HCT116 (cell line): ENCODE data around the gene CCDC63. TPM values are rescaled to one million over a fixed set of nuclear protein-coding genes. Genes with fewer than 3 reads are reported as not detected.

ENCODE experiments used
- ATAC-seq: fragments of 200-7000 bp; cut with Tn5 transposase; 2 replicates; pipeline ENCODE4 v1.9.1; 2020; ENCODE audit warnings: mild to moderate bottlenecking, moderate library complexity
- BruUV-seq: library from RNA; stranded (reverse); fragments of 400-500 nt; replicated peaks from 2 replicates; lab custom pipeline; 2021; lab: Mats Ljungman, UMichigan
- CTCF ChIA-PET: fragments of 300-600 bp; sonication (Branson Sonifier 250); formaldehyde crosslinking; loops from one replicate; lab custom pipeline; 2021; ENCODE audit warnings: antibody characterized with exemption; lab: Charles Lee
- POLR2A ChIA-PET: fragments of 300-600, 350-600 bp; sonication (Branson Sonifier 250); formaldehyde crosslinking; loops from one replicate; lab custom pipeline; 2021; ENCODE audit warnings: antibody characterized with exemption; lab: Charles Lee
- RAD21 ChIA-PET, 2 experiments: fragments of 300-600 bp; sonication (Branson Sonifier 250); formaldehyde crosslinking; loops; one replicate each; lab custom pipeline; 2023; ENCODE audit warnings: low total read pairs in 2 of 2; ENCODE audit not compliant: uncharacterized antibody in 2 of 2, unreplicated experiment in 2 of 2, low non-redundant PET in 1 of 2; lab: Charles Lee
- DNase-seq: peaks from one replicate; pipeline ENCODE4 v3.0.0-alpha.2; 2010; ENCODE audit warnings: low read depth, low spot score
- H2AFZ ChIP-seq: fragments of 200-600 bp; shearing (Covaris generic), sonication (generic); 2 replicates; pipeline ENCODE4 v1.6.1; 2017; ENCODE audit warnings: low read depth, mixed run types, mixed read lengths, antibody characterized with exemption, low read length; ENCODE audit not compliant: poor library complexity, severe bottlenecking
- H3K27ac ChIP-seq: 2 replicates; pipeline ENCODE4 v1.5.1; 2012; ENCODE audit warnings: low read depth, low read length
- H3K27me3 ChIP-seq: fragments of 200-600 bp; sonication (generic); 2 replicates; pipeline ENCODE4 v1.6.1; 2016; ENCODE audit warnings: mixed run types, low read length, mixed read lengths; ENCODE audit not compliant: insufficient read depth
- H3K36me3 ChIP-seq, 2 experiments: fragments of 200-500 bp in 1 of 2; fragments of 200-600 bp in 1 of 2; sonication (Bioruptor generic) in 1 of 2; sonication (generic) in 1 of 2; 2 replicates each; pipeline versions ENCODE4 v1.5.1 to v1.6.1; 2014 to 2016; ENCODE audit warnings: low read length in 2 of 2, inconsistent platforms in 1 of 2, mixed read lengths in 1 of 2, mixed run types in 1 of 2; ENCODE audit not compliant: insufficient read depth in 2 of 2, control insufficient read depth in 1 of 2
- H3K4me1 ChIP-seq, 2 experiments: fragments of 200-600 bp in 1 of 2; sonication (generic) in 1 of 2; 2 replicates each; pipeline versions ENCODE4 v1.5.1 to v1.6.1; 2012 to 2017; ENCODE audit warnings: low read length in 2 of 2, inconsistent platforms in 1 of 2, mild to moderate bottlenecking in 1 of 2, mixed read lengths in 1 of 2, mixed run types in 1 of 2, moderate library complexity in 1 of 2; ENCODE audit not compliant: insufficient read depth in 2 of 2, control insufficient read depth in 1 of 2
- H3K4me2 ChIP-seq: fragments of 200-600 bp; sonication (generic); 2 replicates; pipeline ENCODE4 v1.6.1; 2017; ENCODE audit warnings: mixed run types, low read length, mixed read lengths
- H3K4me3 ChIP-seq, 2 experiments: fragments of 200-600 bp in 1 of 2; sonication (generic) in 1 of 2; replicated peaks in 1 of 2; 2 replicates each; pipeline ENCODE4 v1.5.1; 2011 to 2016; ENCODE audit warnings: low read length in 2 of 2, control low read depth in 1 of 2, low read depth in 1 of 2, mild to moderate bottlenecking in 1 of 2, mixed read lengths in 1 of 2, mixed run types in 1 of 2
- H3K79me2 ChIP-seq: fragments of 200-600 bp; sonication (generic); 2 replicates; pipeline ENCODE4 v1.6.1; 2017; ENCODE audit warnings: mild to moderate bottlenecking, mixed run types, low read length, moderate library complexity, mixed read lengths; ENCODE audit not compliant: insufficient read depth
- H3K9ac ChIP-seq: fragments of 200-600 bp; sonication (generic); 2 replicates; pipeline ENCODE4 v1.6.1; 2016; ENCODE audit warnings: low read length, mixed read lengths
- H3K9me2 ChIP-seq: fragments of 200-600 bp; sonication (generic), shearing (Covaris generic); 2 replicates; pipeline ENCODE4 v1.6.1; 2017; ENCODE audit warnings: mixed run types, mild to moderate bottlenecking, moderate library complexity; ENCODE audit not compliant: insufficient read depth
- H3K9me3 ChIP-seq, 2 experiments: fragments of 200-500 bp in 1 of 2; fragments of 200-600 bp in 1 of 2; sonication (Bioruptor generic) in 1 of 2; sonication (generic) in 1 of 2; 2 replicates each; pipeline ENCODE4 v1.6.1; 2014 to 2017; ENCODE audit warnings: low read length in 2 of 2, mixed read lengths in 2 of 2, inconsistent platforms in 1 of 2, low read depth in 1 of 2, mild to moderate bottlenecking in 1 of 2, mixed run types in 1 of 2, moderate library complexity in 1 of 2; ENCODE audit not compliant: control insufficient read depth in 1 of 2, insufficient read depth in 1 of 2
- H4K20me1 ChIP-seq: fragments of 200-600 bp; sonication (generic), shearing (Covaris generic); 2 replicates; pipeline ENCODE4 v1.6.1; 2017; ENCODE audit warnings: mixed run types, mild to moderate bottlenecking, moderate library complexity; ENCODE audit not compliant: insufficient read depth
- CBX3 ChIP-seq: IDR thresholded peaks from 2 replicates; pipeline ENCODE4 v1.6.1; 2012; ENCODE audit warnings: low read depth
- CEBPB ChIP-seq: IDR thresholded peaks from 2 replicates; pipeline ENCODE4 v1.6.1; 2012; ENCODE audit warnings: low read depth
- CTCF ChIP-seq, 3 experiments: fragments of 200-600 bp in 1 of 3; sonication (generic) in 1 of 3; IDR thresholded peaks in 2 of 3; conservative IDR thresholded peaks in 1 of 3; 2 replicates each; pipeline ENCODE4 v1.5.1; 2012 to 2017; ENCODE audit warnings: low read depth in 2 of 3, low read length in 2 of 3, antibody characterized with exemption in 1 of 3, borderline replicate concordance in 1 of 3, control low read depth in 1 of 3, mild to moderate bottlenecking in 1 of 3, mixed read lengths in 1 of 3, mixed run types in 1 of 3, moderate library complexity in 1 of 3; ENCODE audit not compliant: insufficient read depth in 1 of 3
- ELF1 ChIP-seq: IDR thresholded peaks from 2 replicates; pipeline ENCODE4 v1.6.1; 2012; ENCODE audit warnings: low read depth, borderline replicate concordance
- EZH2phosphoT487 ChIP-seq: fragments of 200-600 bp; IDR thresholded peaks from 2 replicates; pipeline ENCODE4 v1.6.1; 2018; ENCODE audit warnings: antibody characterized with exemption, borderline replicate concordance
- JUND ChIP-seq: IDR thresholded peaks from 2 replicates; pipeline ENCODE4 v1.6.1; 2012
- POLR2A ChIP-seq: IDR thresholded peaks from 2 replicates; pipeline ENCODE4 v1.7.0; 2011; ENCODE audit warnings: borderline replicate concordance; ENCODE audit not compliant: insufficient read depth, insufficient read length; ENCODE audit errors: extremely low read depth
- POLR2AphosphoS5 ChIP-seq: IDR thresholded peaks from 2 replicates; pipeline ENCODE4 v1.6.1; 2011; ENCODE audit warnings: mild to moderate bottlenecking, low read depth, low read length, moderate library complexity
- RAD21 ChIP-seq: IDR thresholded peaks from 2 replicates; pipeline ENCODE4 v1.6.1; 2012; ENCODE audit warnings: low read depth, mild to moderate bottlenecking
- REST ChIP-seq: IDR thresholded peaks from 2 replicates; pipeline ENCODE4 v1.6.1; 2012; ENCODE audit warnings: low read depth
- SP1 ChIP-seq: IDR thresholded peaks from 2 replicates; pipeline ENCODE4 v1.6.1; 2012; ENCODE audit warnings: low read depth
- SRF ChIP-seq: IDR thresholded peaks from 2 replicates; pipeline ENCODE4 v1.6.1; 2012; ENCODE audit warnings: low read depth
- TCF7L2 ChIP-seq: IDR thresholded peaks from 2 replicates; pipeline ENCODE4 v1.7.0; 2011; ENCODE audit warnings: borderline replicate concordance, inconsistent platforms; ENCODE audit not compliant: insufficient read depth, insufficient read length; ENCODE audit errors: extremely low read depth
- ZFX ChIP-seq: fragments of 450-650 bp; IDR thresholded peaks from 2 replicates; pipeline ENCODE4 v1.6.1; 2017
- ZNF274 ChIP-seq: fragments of 200-500 bp; sonication (Bioruptor generic); IDR thresholded peaks from 2 replicates; pipeline ENCODE4 v1.6.1; 2014; ENCODE audit warnings: mild to moderate bottlenecking, low read depth, low read length, inconsistent platforms
- intact Hi-C: fragments of 100-400 bp; cut with micrococcal nuclease; formaldehyde crosslinking; loops from 2 replicates; pipeline ENCODE4 v1.10.0; 2022
- total RNA-seq: library from RNA; stranded (reverse); gene quantifications from one replicate; pipeline ENCODE4 v1.2.1, GENCODE V29; 2021; ENCODE audit not compliant: unreplicated experiment
- TF ChIP-seq, protein P1 (sequence below): IDR thresholded peaks from 2 replicates; pipeline ENCODE4 v1.6.1; 2012

Gene CCDC63
- total RNA-seq, 1 experiment from 2014 or later = 0.47 TPM

GRCh38 chr12:110869026-110869425 is 22.2 kb downstream of the CCDC63 start:
- DNase-seq = no peak
- intact Hi-C loops = no loop called here
- H2AFZ ChIP-seq = no peak overlapping the region
- H4K20me1 ChIP-seq = no peaks in the 10 kb centered on the region
- POLR2A ChIA-PET = interaction anchor here (1.6 kb wide), 1 partner anchor 22 kb away, joined by 4 read pairs; the partner anchor contains the start of gene CCDC63
- H3K79me2 ChIP-seq = no peaks in the 10 kb centered on the region
- no TSS peak for BruUV-seq
- H3K9me2 ChIP-seq = no peaks in the 10 kb centered on the region
- H3K9ac ChIP-seq = no peak overlapping the region
- TF ChIP-seq CBX3 (no peak), CTCF (IDR thresholded peaks at IDR 0.05 in 2 of 3, conservative IDR thresholded peaks at IDR 0.05 in 1 of 3; ENCODE audit: borderline replicate concordance in 1 of 3, insufficient read depth in 1 of 3, low read depth in 2 of 3, low read length in 2 of 3) (no peak), EZH2phosphoT487 (no peak), JUND (no peak), POLR2A (no peak), ZFX (no peak), POLR2AphosphoS5 (no peak), TCF7L2 (no peak), CEBPB (no peak), REST (no peak), RAD21 (no peak), SRF (no peak), ELF1 (no peak), ZNF274 (no peak), SP1 (no peak)
- TF ChIP-seq, protein P1, sequence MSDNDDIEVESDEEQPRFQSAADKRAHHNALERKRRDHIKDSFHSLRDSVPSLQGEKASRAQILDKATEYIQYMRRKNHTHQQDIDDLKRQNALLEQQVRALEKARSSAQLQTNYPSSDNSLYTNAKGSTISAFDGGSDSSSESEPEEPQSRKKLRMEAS = no peak
- no peaks in the 10 kb centered on the region for H3K36me3 ChIP-seq
- no peak overlapping the region for H3K27ac ChIP-seq
- CTCF ChIA-PET = interaction anchor here (0.9 to 1.0 kb wide), 2 partner anchors 22 to 26 kb away, joined by 3 read pairs; partner anchors contain the start of gene CCDC63
- no peak for ATAC-seq
- H3K4me2 ChIP-seq = no peak overlapping the region
- RAD21 ChIA-PET = no interaction called here
- no peak overlapping the region for H3K4me3 ChIP-seq
- H3K9me3 ChIP-seq = no peaks in the 10 kb centered on the region
- no peaks in the 10 kb centered on the region for H3K4me1 ChIP-seq
- H3K27me3 ChIP-seq = no peaks in the 10 kb centered on the region
